Fibroblast of skin of right biceps (primary cell): ENCODE measurements around the gene DHRS13.
"Not testable (repeated sequence)": the region's sequence is repeated elsewhere in the genome, so short reads cannot be mapped to it uniquely, and the experiment has no call there.

Experiments
- DNase-seq: peaks from one replicate; pipeline ENCODE4 v3.0.0-alpha.2; 2013

Gene DHRS13

GRCh38 chr17:28935744-28936460, 33.0 kb upstream of the DHRS13 start:
- DNase-seq: no peak

- not testable (repeated sequence) for DNase-seq
Measured at GRCh38 chr17:28934508-28934907, 31.6 kb upstream of the DHRS13 start.

- DNase-seq: no peak
Measured at GRCh38 chr17:28929787-28930186, 26.9 kb upstream of the DHRS13 start.

- DNase-seq: peak; percentile 38
Measured at GRCh38 chr17:28928061-28928460, 25.2 kb upstream of the DHRS13 start.

- DNase-seq: no peak
Measured at GRCh38 chr17:28926786-28927185, 23.9 kb upstream of the DHRS13 start.

- no peak for DNase-seq
Measured at GRCh38 chr17:28926366-28926765, 23.5 kb upstream of the DHRS13 start.

- peak; percentile 85 for DNase-seq
Measured at GRCh38 chr17:28925912-28926365, 23.1 kb upstream of the DHRS13 start.

- DNase-seq: no peak
Measured at GRCh38 chr17:28920201-28920600, 17.3 kb upstream of the DHRS13 start.

GRCh38 chr17:28918295-28918694, 15.4 kb upstream of the DHRS13 start:
- DNase-seq: no peak

- DNase-seq: no peak
Measured at GRCh38 chr17:28917465-28917864, 14.6 kb upstream of the DHRS13 start.

GRCh38 chr17:28917029-28917428, 14.2 kb upstream of the DHRS13 start:
- DNase-seq: no peak

GRCh38 chr17:28916302-28916934, 13.5 kb upstream of the DHRS13 start:
- peak; percentile 36 for DNase-seq

- DNase-seq: no peak
Measured at GRCh38 chr17:28912938-28913333, 10.1 kb upstream of the DHRS13 start.

GRCh38 chr17:28912281-28912937, 9.5 kb upstream of the DHRS13 start:
- DNase-seq: no peak

- DNase-seq: no peak
Measured at GRCh38 chr17:28911411-28912045, 8.6 kb upstream of the DHRS13 start.

- no peak for DNase-seq
Measured at GRCh38 chr17:28910534-28910933, 7.7 kb upstream of the DHRS13 start.

GRCh38 chr17:28908640-28909167, 5.8 kb upstream of the DHRS13 start:
- DNase-seq: peak; percentile 65

GRCh38 chr17:28907709-28908475, 5.0 kb upstream of the DHRS13 start:
- no peak for DNase-seq

- DNase-seq: no peak
Measured at GRCh38 chr17:28906706-28907438, 4.0 kb upstream of the DHRS13 start.

- no peak for DNase-seq
Measured at GRCh38 chr17:28906276-28906675, 3.4 kb upstream of the DHRS13 start.

GRCh38 chr17:28904800-28905199, 1.9 kb upstream of the DHRS13 start:
- DNase-seq: no peak

- not testable (repeated sequence) for DNase-seq
Measured at GRCh38 chr17:28903546-28903841, 615 bp upstream of the DHRS13 start.
